H9 (cell line): ENCODE results near the gene RTN4R. TPM values are rescaled to one million over a fixed set of nuclear protein-coding genes. Genes with fewer than 3 reads are reported as not detected.
"Not testable (repeated sequence)": the region's sequence is repeated elsewhere in the genome, so short reads cannot be mapped to it uniquely, and the experiment has no call there.

Experiments used
- DNase-seq: peaks from one replicate; pipeline ENCODE4 v3.0.0-alpha.2; 2017
- H2AFZ ChIP-seq: one replicate; pipeline ENCODE4 v1.6.1; 2013; ENCODE audit warnings: mild to moderate bottlenecking, low read length, control low read depth, moderate library complexity
- H2AK5ac ChIP-seq: 2 replicates; pipeline ENCODE4 v1.6.1; 2013; ENCODE audit warnings: low read length, control low read depth, mixed read lengths; ENCODE audit not compliant: insufficient read length
- H2BK120ac ChIP-seq: one replicate; pipeline ENCODE4 v1.6.1; 2013; ENCODE audit warnings: low read depth, mild to moderate bottlenecking, low read length, control low read depth, inconsistent platforms; ENCODE audit not compliant: poor library complexity, severe bottlenecking
- H2BK12ac ChIP-seq: 2 replicates; pipeline ENCODE4 v1.6.1; 2013; ENCODE audit warnings: low read length, control low read depth, mixed read lengths, low read depth; ENCODE audit not compliant: insufficient read length
- H2BK15ac ChIP-seq: 2 replicates; pipeline ENCODE4 v1.6.1; 2013; ENCODE audit warnings: low read depth, low read length, control low read depth
- H2BK20ac ChIP-seq: one replicate; pipeline ENCODE4 v1.6.1; 2013; ENCODE audit warnings: low read depth, mild to moderate bottlenecking, low read length, control low read depth, inconsistent platforms; ENCODE audit not compliant: poor library complexity, severe bottlenecking
- H2BK5ac ChIP-seq: 2 replicates; pipeline ENCODE4 v1.6.1; 2013; ENCODE audit warnings: low read length, control low read depth, mixed read lengths; ENCODE audit not compliant: insufficient read length
- H3K14ac ChIP-seq: 2 replicates; pipeline ENCODE4 v1.6.1; 2013; ENCODE audit warnings: low read length, control low read depth; ENCODE audit not compliant: insufficient read depth
- H3K18ac ChIP-seq: 2 replicates; pipeline ENCODE4 v1.6.1; 2013; ENCODE audit warnings: low read depth, mild to moderate bottlenecking, mixed read lengths, low read length, control low read depth; ENCODE audit not compliant: insufficient read length
- H3K23ac ChIP-seq: 2 replicates; pipeline ENCODE4 v1.6.1; 2013; ENCODE audit warnings: low read length, control low read depth, mixed read lengths, low read depth; ENCODE audit not compliant: insufficient read length
- H3K23me2 ChIP-seq: 2 replicates; pipeline ENCODE4 v1.6.1; 2013; ENCODE audit warnings: low read depth, mild to moderate bottlenecking, mixed read lengths, low read length, control low read depth; ENCODE audit not compliant: insufficient read length, poor library complexity, severe bottlenecking
- H3K27ac ChIP-seq: 2 replicates; pipeline ENCODE4 v1.5.1; 2013; ENCODE audit warnings: low read length, control low read depth, mixed read lengths, low read depth; ENCODE audit not compliant: insufficient read length
- H3K27me3 ChIP-seq: 2 replicates; pipeline ENCODE4 v1.6.1; 2013; ENCODE audit warnings: low read length, control low read depth, inconsistent platforms; ENCODE audit not compliant: insufficient read depth
- H3K4ac ChIP-seq: 2 replicates; pipeline ENCODE4 v1.6.1; 2013; ENCODE audit warnings: low read depth, mild to moderate bottlenecking, control low read depth, inconsistent platforms, low read length, moderate library complexity
- H3K4me1 ChIP-seq: 2 replicates; pipeline ENCODE4 v1.6.1; 2013; ENCODE audit warnings: low read length, control low read depth, inconsistent platforms; ENCODE audit not compliant: insufficient read depth
- H3K4me2 ChIP-seq: 2 replicates; pipeline ENCODE4 v1.6.1; 2013; ENCODE audit warnings: low read length, control low read depth, mixed read lengths; ENCODE audit not compliant: insufficient read length, insufficient read depth
- H3K56ac ChIP-seq: 2 replicates; pipeline ENCODE4 v1.6.1; 2013; ENCODE audit warnings: low read depth, mild to moderate bottlenecking, mixed read lengths, low read length, control low read depth; ENCODE audit not compliant: insufficient read length
- H3K79me1 ChIP-seq: 2 replicates; pipeline ENCODE4 v1.6.1; 2013; ENCODE audit warnings: low read depth, mild to moderate bottlenecking, moderate library complexity, low read length, control low read depth, inconsistent platforms; ENCODE audit not compliant: insufficient read depth, poor library complexity, severe bottlenecking
- H3K79me2 ChIP-seq: 2 replicates; pipeline ENCODE4 v1.6.1; 2013; ENCODE audit warnings: low read length, control low read depth, inconsistent platforms; ENCODE audit not compliant: insufficient read depth
- H3K9ac ChIP-seq: 2 replicates; pipeline ENCODE4 v1.6.1; 2013; ENCODE audit warnings: low read length, control low read depth, mixed read lengths; ENCODE audit not compliant: insufficient read length; ENCODE audit errors: extremely low read depth
- H3K9me3 ChIP-seq: one replicate; pipeline ENCODE4 v1.6.1; 2013; ENCODE audit warnings: low read depth, low read length, inconsistent platforms; ENCODE audit not compliant: control insufficient read depth
- H3T11ph ChIP-seq: one replicate; pipeline ENCODE4 v1.6.1; 2013; ENCODE audit warnings: mild to moderate bottlenecking, low read length, control low read depth, inconsistent platforms
- H4K20me1 ChIP-seq: one replicate; pipeline ENCODE4 v1.6.1; 2013; ENCODE audit not compliant: control insufficient read depth, insufficient read length, insufficient read depth
- H4K5ac ChIP-seq: 2 replicates; pipeline ENCODE4 v1.6.1; 2013; ENCODE audit warnings: low read depth, mild to moderate bottlenecking, mixed read lengths, low read length, control low read depth; ENCODE audit not compliant: insufficient read length
- H4K8ac ChIP-seq: replicated peaks from 2 replicates; pipeline ENCODE4 v1.6.1; 2013; ENCODE audit warnings: low read length, control low read depth, mixed read lengths, low read depth; ENCODE audit not compliant: insufficient read length
- H4K91ac ChIP-seq: 2 replicates; pipeline ENCODE4 v1.6.1; 2013; ENCODE audit warnings: low read depth, mild to moderate bottlenecking, moderate library complexity, mixed read lengths, low read length, control low read depth; ENCODE audit not compliant: insufficient read length
- H3K27ac Mint-ChIP-seq, 3 experiments: 2 replicates in 2 of 3; 3 replicates in 1 of 3; pipeline ENCODE4 v1.8.0; 2020 to 2021; ENCODE audit warnings: mixed read lengths in 3 of 3, mild to moderate bottlenecking in 1 of 3, moderate library complexity in 1 of 3
- H3K27me3 Mint-ChIP-seq: 2 replicates; pipeline ENCODE4 v1.8.0; 2021; ENCODE audit warnings: low read depth, mild to moderate bottlenecking, moderate library complexity, mixed read lengths
- H3K36me3 Mint-ChIP-seq, 3 experiments: 2 replicates in 2 of 3; 3 replicates in 1 of 3; pipeline ENCODE4 v1.8.0; 2020 to 2021; ENCODE audit warnings: low read depth in 3 of 3, mixed read lengths in 3 of 3; ENCODE audit not compliant: insufficient read depth in 1 of 3
- H3K4me1 Mint-ChIP-seq, 2 experiments: 2 replicates each; pipeline ENCODE4 v1.8.0; 2020; ENCODE audit warnings: mixed read lengths in 2 of 2
- H3K4me3 Mint-ChIP-seq, 2 experiments: 2 replicates in 1 of 2; 3 replicates in 1 of 2; pipeline ENCODE4 v1.8.0; 2020 to 2021; ENCODE audit warnings: mild to moderate bottlenecking in 2 of 2, mixed read lengths in 2 of 2, moderate library complexity in 1 of 2
- H3K9me3 Mint-ChIP-seq, 2 experiments: 2 replicates in 1 of 2; 3 replicates in 1 of 2; pipeline ENCODE4 v1.8.0; 2020; ENCODE audit warnings: mild to moderate bottlenecking in 2 of 2, mixed read lengths in 2 of 2, moderate library complexity in 1 of 2
- CTCF ChIP-seq: fragments of 200-600 bp; sonication (generic); conservative IDR thresholded peaks from 3 replicates; pipeline ENCODE4 v1.8.0; 2021; ENCODE audit warnings: antibody characterized with exemption, mild to moderate bottlenecking
- WGBS: extraction: QIAGEN DNeasy Blood & Tissue Kit; methylation state at CpG from one replicate; pipeline ENCODE4 v1.1.7; 2013; ENCODE audit warnings: missing lambda C conversion rate, low lambda C conversion rate, mixed read lengths; ENCODE audit not compliant: insufficient read length; ENCODE audit errors: extremely low coverage; 5-methylcytosine and 5-hydroxymethylcytosine counted together
- total RNA-seq: library from RNA; stranded (reverse); gene quantifications from 2 replicates; pipeline ENCODE4 v1.2.1, GENCODE V29; 2021

The RTN4R gene
- total RNA-seq, 1 experiment from 2014 or later: 19.0 TPM

DNA sequence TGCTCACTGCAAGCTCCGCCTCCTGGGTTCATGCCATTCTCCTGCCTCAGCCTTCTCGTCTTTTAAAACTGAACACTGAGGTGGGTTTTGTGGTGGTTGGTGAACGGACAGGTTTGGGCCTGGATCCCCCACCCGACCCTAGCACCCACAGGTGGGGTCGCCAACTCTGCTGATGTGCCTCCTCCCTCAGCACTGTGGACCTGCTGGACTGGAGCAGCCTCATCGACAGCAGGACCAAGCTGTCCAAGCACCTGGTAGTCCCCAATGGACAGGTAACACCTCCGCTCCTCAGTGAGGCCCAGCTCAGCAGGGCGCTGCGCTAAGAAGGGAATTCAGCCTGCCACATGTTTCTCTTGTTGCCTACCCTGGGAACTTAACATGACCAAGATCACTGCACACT, 36.5 kb upstream of the RTN4R start:
- Histone ChIP-seq H3K23me2 (no peaks in the 10 kb centered on the region), H3T11ph (no peak overlapping the region), H3K27me3 (peaks cover 6% of the 10 kb centered on the region; the same call in 1 of the 2 replicates), H3K23ac (no peak overlapping the region), H3K27ac (no peak overlapping the region), H3K4me1 (no peaks in the 10 kb centered on the region), H2BK120ac (no peak overlapping the region), H3K79me2 (no peaks in the 10 kb centered on the region), H3K4me2 (no peak overlapping the region), H3K9ac (no peak overlapping the region), H2BK12ac (no peak overlapping the region), H2BK5ac (no peak overlapping the region), H3K18ac (no peak overlapping the region), H2AK5ac (no peak overlapping the region), H4K5ac (no peak overlapping the region), H4K91ac (no peak overlapping the region), H3K9me3 (no peaks in the 10 kb centered on the region), H3K14ac (no peak overlapping the region), H3K56ac (no peak overlapping the region), H2BK15ac (no peak overlapping the region), H2AFZ (no peak overlapping the region), H4K20me1 (no peaks in the 10 kb centered on the region), H3K4ac (no peak overlapping the region), H2BK20ac (no peak overlapping the region), H4K8ac (no peak overlapping the region), H3K79me1 (no peaks in the 10 kb centered on the region)
- Mint-ChIP-seq H3K4me1 (no peaks in the 10 kb centered on the region), H3K27ac (no peak overlapping the region), H3K27me3 (peaks cover 36% of the 10 kb centered on the region), H3K4me3 (no peak overlapping the region), H3K9me3 (no peaks in the 10 kb centered on the region), H3K36me3 (no peaks in the 10 kb centered on the region; a peak in 1 of 7 replicates)
- no peak for DNase-seq
- no peak for TF ChIP-seq CTCF
- no CpG with 5 or more reads among the region's 9 CpGs for WGBS

DNA sequence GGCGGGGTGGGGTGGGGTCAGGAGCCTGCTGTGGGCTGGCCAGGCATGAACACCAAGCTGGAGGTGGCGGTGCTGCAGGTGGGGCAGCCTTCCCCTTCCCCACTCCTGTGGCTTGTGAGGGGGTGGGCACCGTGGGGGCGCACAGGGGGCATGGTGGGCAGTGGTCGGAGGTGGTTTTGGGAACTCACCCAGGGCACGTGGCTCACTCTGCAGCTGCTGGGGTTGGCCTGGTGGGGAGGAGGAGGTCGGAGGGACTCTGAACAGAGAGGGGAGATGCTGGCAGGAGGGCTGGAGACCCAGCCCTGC, 35.1 kb upstream of the RTN4R start:
- not testable (repeated sequence) for H3K4ac ChIP-seq, H3K9me3 Mint-ChIP-seq, H3K23me2 ChIP-seq, H4K20me1 ChIP-seq, H3K79me2 ChIP-seq, H2BK15ac ChIP-seq, H3K9ac ChIP-seq, H3K27ac ChIP-seq, H3K79me1 ChIP-seq, H3K27me3 ChIP-seq, H4K5ac ChIP-seq, H2BK5ac ChIP-seq, H3K4me1 Mint-ChIP-seq, H3K14ac ChIP-seq, H2BK12ac ChIP-seq, H2AFZ ChIP-seq, H2BK20ac ChIP-seq, H3K4me1 ChIP-seq, H3T11ph ChIP-seq, H3K23ac ChIP-seq, DNase-seq, H2AK5ac ChIP-seq, H4K91ac ChIP-seq, H3K27ac Mint-ChIP-seq, H3K9me3 ChIP-seq, H3K4me2 ChIP-seq, H2BK120ac ChIP-seq, H3K36me3 Mint-ChIP-seq, H4K8ac ChIP-seq, H3K56ac ChIP-seq, H3K4me3 Mint-ChIP-seq, H3K18ac ChIP-seq
- no CpG with 5 or more reads among the region's 7 CpGs for WGBS
- H3K27me3 Mint-ChIP-seq: peaks cover 42% of the 10 kb centered on the region
